ENCODE measurements around the gene UQCR10. TPM values are rescaled to one million over a fixed set of nuclear protein-coding genes. Genes with fewer than 3 reads are reported as not detected.

UQCR10 gene
- total and polyA plus RNA-seq, 2 of the 4 experiments (the other 2 are of a cell fraction), result 103 to 260 TPM

- H4K5ac ChIP-seq (ENCODE audit: low read depth, low read length), result no peak overlapping the region
- H3K4me1 ChIP-seq (ENCODE audit: control insufficient read depth, insufficient read depth, low read length), result peaks cover 1% of the 10 kb centered on the region; the same call in 1 of the 2 replicates
- no peak overlapping the region for H2AK5ac ChIP-seq (ENCODE audit: low read depth, low read length)
- H2BK5ac ChIP-seq (ENCODE audit: low read depth, low read length, poor library complexity, severe bottlenecking), result no peak overlapping the region
- no peak overlapping the region for H4K8ac ChIP-seq (ENCODE audit: low read depth in 2 of 2, low read length in 2 of 2)
- DNase-seq (no peak), ATAC-seq (ENCODE audit: low read depth) (no peak)
- no peaks in the 10 kb centered on the region for H3K27me3 ChIP-seq (ENCODE audit: control insufficient read depth, insufficient read depth, low read length)
- H3K56ac ChIP-seq (ENCODE audit: extremely low read depth, insufficient read depth, low read length), result no peak overlapping the region
- no peak overlapping the region for H3K4me2 ChIP-seq (ENCODE audit: low read depth, low read length)
- no peak overlapping the region for H3K4me3 ChIP-seq (ENCODE audit: insufficient read depth, low read depth, low read length)
- in situ Hi-C loops (cut with MboI; ENCODE audit: low sequenced_read_pairs), result no loop called here
- no peak overlapping the region for H3K9ac ChIP-seq (ENCODE audit: low read depth, low read length)
- no TSS peak for BruUV-seq (replicated peaks)
- H3K27ac ChIP-seq (ENCODE audit: insufficient read depth, low read length), result no peak overlapping the region
- no peak overlapping the region for H2AFZ ChIP-seq (replicated peaks; ENCODE audit: low read length, poor library complexity)
- dilution Hi-C loops (cut with HindIII; ENCODE audit: low sequenced_read_pairs, unreplicated experiment), result no loop called here
- POLR2A ChIA-PET (ENCODE audit: unreplicated experiment), result no interaction called here
- no peak overlapping the region for H2BK20ac ChIP-seq (ENCODE audit: low read depth, low read length)
- WGBS, 2 experiments (ENCODE audit: extremely low coverage in 2 of 2, insufficient read length in 1 of 2), result 80% methylated on average over 1 of the region's 2 CpGs; no CpG with 5 or more reads in 1 of the 2 experiments
- H3K23ac ChIP-seq (ENCODE audit: low read depth, low read length), result no peak overlapping the region
- intact Hi-C loops (cut with micrococcal nuclease), result no loop called here
- TF ChIP-seq RAD21 (IDR thresholded peaks at IDR 0.05; ENCODE audit: low read length), result no peak
- no peak for TF ChIP-seq FOS (IDR thresholded peaks at IDR 0.05; ENCODE audit: low read depth, low read length)
- no peak for TF ChIP-seq ELK1 (IDR thresholded peaks at IDR 0.05; ENCODE audit: borderline replicate concordance, low read depth, low read length)
- no peak for TF ChIP-seq MXI1 (IDR thresholded peaks at IDR 0.05; ENCODE audit: borderline replicate concordance, low read depth, low read length)
- no peak for TF ChIP-seq BHLHE40 (IDR thresholded peaks at IDR 0.05; ENCODE audit: low read depth, low read length)
- no peak for TF ChIP-seq RCOR1 (IDR thresholded peaks at IDR 0.05; ENCODE audit: insufficient replicate concordance, low read length)
- TF ChIP-seq NFE2L2 (IDR thresholded peaks at IDR 0.05; ENCODE audit: low read depth, low read length), result no peak
- TF ChIP-seq CEBPB (IDR thresholded peaks at IDR 0.05; ENCODE audit: low read depth, low read length), result no peak
- no peak for TF ChIP-seq POLR2A (IDR thresholded peaks at IDR 0.05; ENCODE audit: low read depth, low read length)
- TF ChIP-seq SMC3 (IDR thresholded peaks at IDR 0.05; ENCODE audit: low read depth, low read length), result no peak
- TF ChIP-seq CTCF (conservative IDR thresholded peaks at IDR 0.05; ENCODE audit: low read depth, low read length), result no peak
- TF ChIP-seq USF2 (IDR thresholded peaks at IDR 0.05; ENCODE audit: low read depth, low read length), result no peak
- no peak for TF ChIP-seq MAZ (IDR thresholded peaks at IDR 0.05; ENCODE audit: borderline replicate concordance, low read depth, low read length)
- no peak overlapping the region for H3K14ac ChIP-seq (replicated peaks; ENCODE audit: low read depth, low read length)
- CTCF ChIA-PET, result no interaction called here
- H2BK15ac ChIP-seq (ENCODE audit: low read depth, low read length), result no peak overlapping the region
- H3K79me1 ChIP-seq (ENCODE audit: low read depth in 1 of 2, low read length in 2 of 2), result no peaks in the 10 kb centered on the region; a peak in 1 of 4 replicates
- H3K9me3 ChIP-seq (ENCODE audit: control insufficient read depth, insufficient read depth, low read length), result no peaks in the 10 kb centered on the region
- H3K36me3 ChIP-seq (ENCODE audit: control insufficient read depth, insufficient read depth, low read length), result peaks cover 57% of the 10 kb centered on the region
- H2AK9ac ChIP-seq (replicated peaks; ENCODE audit: low read depth, low read length, poor library complexity), result no peak overlapping the region
- no peaks in the 10 kb centered on the region for H3K9me1 ChIP-seq (ENCODE audit: insufficient read depth, low read length)
- no peak overlapping the region for H4K91ac ChIP-seq (ENCODE audit: insufficient read depth, low read depth, low read length)
- no peaks in the 10 kb centered on the region for H4K20me1 ChIP-seq (ENCODE audit: insufficient read depth, low read length)
- no peak overlapping the region for H3K4ac ChIP-seq (ENCODE audit: low read depth, low read length)
- H3K18ac ChIP-seq (ENCODE audit: low read depth, low read length), result no peak overlapping the region
- H2BK120ac ChIP-seq (ENCODE audit: low read depth, low read length), result no peak overlapping the region
These were observed 44.2 kb downstream of the UQCR10 start for GRCh38 chr22:29811377-29811776.
